ENCODE data around the gene CERK.

CERK gene

DNA sequence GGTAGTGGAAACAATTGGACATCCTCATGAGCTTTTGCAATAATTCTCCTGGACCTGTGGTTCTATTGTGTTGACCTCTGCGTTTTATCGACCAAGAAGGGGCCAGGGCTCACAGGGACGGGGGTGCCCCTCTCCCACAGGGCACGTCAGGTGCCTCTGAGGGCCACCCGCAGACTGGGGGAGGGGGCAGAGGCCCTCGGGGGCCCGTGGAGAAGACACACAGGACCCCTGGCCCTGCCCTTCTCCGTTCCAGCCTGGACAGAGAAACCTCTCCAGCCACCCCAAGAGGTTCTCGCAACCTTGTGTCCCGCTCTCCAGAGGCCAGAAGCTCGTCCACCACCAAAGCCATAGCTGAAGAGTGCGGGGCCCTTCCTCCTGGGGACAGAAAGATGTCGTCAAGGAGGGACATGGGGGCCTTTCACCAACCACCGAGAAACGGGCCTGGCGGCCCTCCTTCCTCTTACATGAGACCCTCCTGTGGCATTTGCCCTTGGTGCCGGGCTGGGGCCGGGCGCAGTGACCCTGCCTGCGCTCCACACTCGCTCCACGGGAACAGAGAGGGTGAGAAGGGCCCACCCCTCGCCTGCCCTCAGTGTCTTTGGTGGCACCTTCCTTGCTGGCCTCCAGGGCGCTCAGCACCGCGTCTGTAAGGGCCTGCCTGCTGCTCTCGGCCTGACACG, 60.6 kb downstream of the CERK start:
- Histone ChIP-seq H3K4me3 (ENCODE audit: low read length) (no peak overlapping the region), H3K4me1 (ENCODE audit: insufficient read depth, low read length) (no peaks in the 10 kb centered on the region), H3K9me3 (ENCODE audit: low read length) (no peaks in the 10 kb centered on the region), H3K36me3 (ENCODE audit: insufficient read depth, low read length) (peaks cover 5% of the 10 kb centered on the region), H3K27me3 (ENCODE audit: insufficient read depth, low read length) (no peaks in the 10 kb centered on the region), H2AFZ (ENCODE audit: low read depth, low read length) (no peak overlapping the region)

- H2AFZ ChIP-seq (ENCODE audit: low read depth, low read length) = no peak overlapping the region
- H3K27me3 ChIP-seq (ENCODE audit: insufficient read depth, low read length) = no peaks in the 10 kb centered on the region
- no peak overlapping the region for H3K4me3 ChIP-seq (ENCODE audit: low read length)
- H3K4me1 ChIP-seq (ENCODE audit: insufficient read depth, low read length) = no peaks in the 10 kb centered on the region
- peaks cover 5% of the 10 kb centered on the region for H3K36me3 ChIP-seq (ENCODE audit: insufficient read depth, low read length)
- H3K9me3 ChIP-seq (ENCODE audit: low read length) = no peaks in the 10 kb centered on the region
Observed at GRCh38 chr22:46676881-46677280, 61.2 kb downstream of the CERK start.

GRCh38 chr22:46676479-46676878, 61.6 kb downstream of the CERK start:
- H3K4me1 ChIP-seq (ENCODE audit: insufficient read depth, low read length) = no peaks in the 10 kb centered on the region
- no peak overlapping the region for H2AFZ ChIP-seq (ENCODE audit: low read depth, low read length)
- no peaks in the 10 kb centered on the region for H3K9me3 ChIP-seq (ENCODE audit: low read length)
- H3K36me3 ChIP-seq (ENCODE audit: insufficient read depth, low read length) = peaks cover 5% of the 10 kb centered on the region
- H3K4me3 ChIP-seq (ENCODE audit: low read length) = no peak overlapping the region
- no peaks in the 10 kb centered on the region for H3K27me3 ChIP-seq (ENCODE audit: insufficient read depth, low read length)

- Histone ChIP-seq H3K4me1 (ENCODE audit: insufficient read depth, low read length) (no peaks in the 10 kb centered on the region), H2AFZ (ENCODE audit: low read depth, low read length) (no peak overlapping the region), H3K36me3 (ENCODE audit: insufficient read depth, low read length) (peaks cover 5% of the 10 kb centered on the region), H3K9me3 (ENCODE audit: low read length) (no peaks in the 10 kb centered on the region), H3K4me3 (ENCODE audit: low read length) (no peak overlapping the region), H3K27me3 (ENCODE audit: insufficient read depth, low read length) (no peaks in the 10 kb centered on the region)
Observed at GRCh38 chr22:46675938-46676337, 62.1 kb downstream of the CERK start.

DNA sequence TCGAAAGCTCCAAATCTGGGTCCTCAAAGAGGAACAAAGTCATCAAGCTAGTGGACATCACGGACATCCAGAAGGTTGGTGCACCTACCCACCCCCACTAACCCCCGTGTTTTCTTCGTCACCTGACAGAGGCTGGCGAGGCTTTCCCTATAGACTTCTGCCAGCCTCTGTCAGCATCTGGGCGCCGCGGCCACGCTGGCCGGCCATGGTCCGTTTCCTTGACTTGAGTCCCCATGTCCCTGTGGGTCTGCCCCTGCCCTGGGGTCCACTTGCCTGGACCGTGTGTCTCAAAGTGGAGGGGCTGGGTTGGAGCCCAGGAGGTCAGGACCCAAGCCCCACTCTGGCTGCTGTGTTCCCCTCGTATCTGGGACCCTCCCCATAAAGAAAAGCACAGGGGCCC, 62.6 kb downstream of the CERK start:
- Histone ChIP-seq H3K36me3 (ENCODE audit: insufficient read depth, low read length) (peaks cover 5% of the 10 kb centered on the region), H3K4me3 (ENCODE audit: low read length) (no peak overlapping the region), H3K4me1 (ENCODE audit: insufficient read depth, low read length) (no peaks in the 10 kb centered on the region), H3K27me3 (ENCODE audit: insufficient read depth, low read length) (no peaks in the 10 kb centered on the region), H3K9me3 (ENCODE audit: low read length) (no peaks in the 10 kb centered on the region), H2AFZ (ENCODE audit: low read depth, low read length) (no peak overlapping the region)

DNA sequence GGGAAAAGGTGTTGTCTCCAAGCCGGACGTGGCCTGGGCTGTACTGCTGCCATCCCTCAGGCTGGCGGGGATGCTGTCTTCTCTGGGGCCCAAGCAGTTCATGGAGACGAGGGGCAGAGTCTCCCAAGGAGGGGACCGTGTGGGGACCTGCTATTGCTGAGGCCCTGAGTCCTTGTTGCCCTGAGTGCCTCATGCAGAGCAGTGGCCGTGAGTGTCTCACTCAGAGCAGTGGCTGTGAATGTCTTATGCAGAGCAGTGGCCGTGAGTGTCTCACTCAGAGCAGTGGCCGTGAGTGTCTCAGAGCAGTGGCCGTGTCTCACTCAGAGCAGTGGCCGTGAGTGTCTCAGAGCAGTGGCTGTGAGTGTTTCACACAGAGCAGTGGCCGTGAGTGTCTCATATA, 63.1 kb downstream of the CERK start:
- Histone ChIP-seq H3K27me3 (ENCODE audit: insufficient read depth, low read length) (no peaks in the 10 kb centered on the region), H3K4me1 (ENCODE audit: insufficient read depth, low read length) (peaks cover 5% of the 10 kb centered on the region), H3K9me3 (ENCODE audit: low read length) (no peaks in the 10 kb centered on the region), H3K4me3 (ENCODE audit: low read length) (no peak overlapping the region), H2AFZ (ENCODE audit: low read depth, low read length) (no peak overlapping the region), H3K36me3 (ENCODE audit: insufficient read depth, low read length) (peaks cover 5% of the 10 kb centered on the region)

DNA sequence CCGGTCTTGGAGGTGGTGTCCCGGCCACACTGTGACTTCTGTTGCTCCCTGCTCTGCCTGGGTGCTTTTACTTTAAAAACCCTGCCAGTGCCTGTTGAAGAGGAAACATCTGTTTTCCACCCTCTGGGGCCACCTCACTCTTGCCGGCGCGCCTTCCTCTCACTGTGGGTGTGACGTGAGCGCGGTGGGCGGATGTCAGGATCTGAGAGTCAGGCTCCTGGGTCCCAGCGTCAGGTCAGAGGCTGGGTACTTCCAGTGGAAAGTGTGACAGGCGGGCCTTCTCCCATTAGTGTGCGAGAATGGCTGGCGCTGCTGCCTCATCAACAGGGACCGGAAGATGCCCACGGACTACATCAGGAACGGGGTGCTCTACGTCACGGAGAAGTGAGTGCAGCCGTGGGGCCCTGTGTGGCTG, 63.7 kb downstream of the CERK start:
- Histone ChIP-seq H3K36me3 (ENCODE audit: insufficient read depth, low read length) (peaks cover 5% of the 10 kb centered on the region), H3K4me1 (ENCODE audit: insufficient read depth, low read length) (peaks cover 8% of the 10 kb centered on the region), H3K27me3 (ENCODE audit: insufficient read depth, low read length) (no peaks in the 10 kb centered on the region), H2AFZ (ENCODE audit: low read depth, low read length) (no peak overlapping the region), H3K9me3 (ENCODE audit: low read length) (no peaks in the 10 kb centered on the region), H3K4me3 (ENCODE audit: low read length) (no peak overlapping the region)

DNA sequence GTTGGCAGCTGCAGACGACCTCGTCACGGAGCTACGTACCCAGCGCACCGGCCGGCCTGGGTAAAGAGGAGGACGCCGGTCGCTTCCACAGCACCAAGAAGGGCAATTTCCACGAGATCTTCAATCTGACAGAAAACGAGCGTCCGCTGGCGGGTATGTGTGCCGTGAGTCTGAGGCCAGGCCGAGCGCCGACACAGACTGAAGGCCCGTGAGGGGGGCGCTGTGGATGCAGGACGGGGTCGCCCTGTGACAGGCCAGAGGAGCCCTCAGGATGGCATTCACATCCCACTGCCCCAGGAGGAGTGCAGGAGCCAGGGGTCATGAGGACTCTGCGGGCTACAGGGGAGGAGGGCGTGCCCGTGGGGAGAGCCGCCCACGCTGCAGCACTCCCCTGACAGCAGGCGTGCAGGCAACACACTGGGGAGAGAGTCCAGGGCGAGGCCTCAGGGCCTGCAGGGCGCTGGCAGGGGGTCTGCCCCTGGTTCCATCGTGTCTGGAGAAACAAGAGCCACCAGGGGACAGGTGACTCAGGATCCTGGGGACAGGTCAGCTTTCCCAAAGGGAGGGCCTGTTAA, 64.3 kb downstream of the CERK start:
- H3K4me1 ChIP-seq (ENCODE audit: insufficient read depth, low read length) = peaks cover 8% of the 10 kb centered on the region
- no peak overlapping the region for H2AFZ ChIP-seq (ENCODE audit: low read depth, low read length)
- H3K36me3 ChIP-seq (ENCODE audit: insufficient read depth, low read length) = peaks cover 9% of the 10 kb centered on the region
- no peak overlapping the region for H3K4me3 ChIP-seq (ENCODE audit: low read length)
- no peaks in the 10 kb centered on the region for H3K27me3 ChIP-seq (ENCODE audit: insufficient read depth, low read length)
- no peaks in the 10 kb centered on the region for H3K9me3 ChIP-seq (ENCODE audit: low read length)

DNA sequence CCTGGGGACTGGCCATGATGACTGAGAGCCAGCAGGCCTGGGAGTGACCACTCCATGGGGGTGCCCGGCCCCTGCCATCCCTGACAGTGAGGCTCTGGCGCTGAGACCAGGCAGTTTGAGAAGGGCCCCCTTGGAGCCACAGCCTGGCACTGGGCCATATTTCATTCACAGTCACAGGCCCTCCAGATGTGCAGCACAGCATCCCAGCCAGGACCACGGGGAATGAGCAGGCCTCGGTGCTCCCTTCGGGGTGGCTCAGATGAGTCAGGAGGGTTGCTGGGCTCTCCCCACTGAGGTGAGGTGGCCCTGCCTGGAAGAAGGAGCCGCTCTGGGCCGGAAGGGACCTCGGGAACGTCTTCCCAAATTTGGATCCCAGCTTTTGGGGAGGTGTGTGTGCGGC, 64.8 kb downstream of the CERK start:
- Histone ChIP-seq H2AFZ (ENCODE audit: low read depth, low read length) (no peak overlapping the region), H3K27me3 (ENCODE audit: insufficient read depth, low read length) (no peaks in the 10 kb centered on the region), H3K36me3 (ENCODE audit: insufficient read depth, low read length) (peaks cover 10% of the 10 kb centered on the region), H3K4me1 (ENCODE audit: insufficient read depth, low read length) (peaks cover 8% of the 10 kb centered on the region), H3K9me3 (ENCODE audit: low read length) (no peaks in the 10 kb centered on the region), H3K4me3 (ENCODE audit: low read length) (no peak overlapping the region)

DNA sequence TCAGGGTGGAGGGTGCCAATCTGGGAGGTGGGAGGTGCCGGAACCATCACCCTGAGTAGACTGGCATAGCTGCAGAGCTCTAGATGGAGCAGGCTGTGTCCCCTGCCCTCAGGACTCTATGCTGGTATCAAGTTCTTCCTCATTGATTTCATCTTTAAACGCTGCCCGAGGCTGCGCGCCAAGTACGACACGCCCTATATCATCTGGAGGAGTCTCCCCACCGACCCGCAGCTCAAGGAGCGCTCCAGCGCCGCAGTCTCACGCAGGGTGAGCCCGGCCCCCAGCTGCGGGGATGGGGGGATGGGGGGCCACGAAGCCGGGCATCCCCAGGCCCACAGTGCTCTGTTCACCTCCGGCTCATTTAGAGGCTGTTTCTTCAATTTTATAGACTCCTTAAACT, 65.3 kb downstream of the CERK start:
- H3K4me1 ChIP-seq (ENCODE audit: insufficient read depth, low read length) = peaks cover 8% of the 10 kb centered on the region
- H3K36me3 ChIP-seq (ENCODE audit: insufficient read depth, low read length) = peaks cover 7% of the 10 kb centered on the region
- H2AFZ ChIP-seq (ENCODE audit: low read depth, low read length) = no peak overlapping the region
- no peaks in the 10 kb centered on the region for H3K9me3 ChIP-seq (ENCODE audit: low read length)
- H3K4me3 ChIP-seq (ENCODE audit: low read length) = no peak overlapping the region
- H3K27me3 ChIP-seq (ENCODE audit: insufficient read depth, low read length) = no peaks in the 10 kb centered on the region

DNA sequence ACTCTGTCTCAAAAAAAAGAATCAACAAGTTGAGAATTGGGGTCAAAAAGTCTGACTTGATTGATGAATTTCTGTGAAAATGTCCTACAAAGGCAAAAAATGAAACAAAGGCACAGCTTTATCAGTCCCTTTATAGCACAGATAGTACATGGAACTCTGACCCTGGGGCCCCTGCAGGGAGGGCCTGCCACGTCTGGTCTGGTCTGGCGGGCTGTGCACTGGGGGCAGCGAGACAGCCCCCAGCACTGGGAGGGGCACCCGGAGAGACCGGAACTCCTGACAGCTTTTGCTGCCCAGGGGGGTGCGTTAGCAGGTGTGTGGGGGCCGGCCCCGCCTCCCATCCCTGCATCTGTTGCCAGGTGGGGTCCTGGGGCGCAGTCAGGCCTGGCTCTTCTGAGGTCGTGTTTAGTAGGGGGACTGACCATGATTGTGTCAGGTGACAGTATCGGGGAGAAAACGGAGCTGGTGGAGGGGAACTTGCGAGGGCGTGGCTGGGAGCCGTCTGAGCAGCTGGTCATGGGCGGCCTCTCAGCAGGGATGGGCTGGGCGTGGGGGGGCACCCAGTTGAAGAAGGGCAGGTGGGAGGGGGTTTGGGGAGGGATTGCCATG, 66.1 kb downstream of the CERK start:
- Histone ChIP-seq H3K9me3 (ENCODE audit: low read length) (no peaks in the 10 kb centered on the region), H3K36me3 (ENCODE audit: insufficient read depth, low read length) (peaks cover 6% of the 10 kb centered on the region), H3K4me1 (ENCODE audit: insufficient read depth, low read length) (peaks cover 8% of the 10 kb centered on the region), H2AFZ (ENCODE audit: low read depth, low read length) (no peak overlapping the region), H3K4me3 (ENCODE audit: low read length) (no peak overlapping the region), H3K27me3 (ENCODE audit: insufficient read depth, low read length) (no peaks in the 10 kb centered on the region)

- no peak overlapping the region for H3K4me3 ChIP-seq (ENCODE audit: low read length)
- no peaks in the 10 kb centered on the region for H3K27me3 ChIP-seq (ENCODE audit: insufficient read depth, low read length)
- peaks cover 8% of the 10 kb centered on the region for H3K4me1 ChIP-seq (ENCODE audit: insufficient read depth, low read length)
- H2AFZ ChIP-seq (ENCODE audit: low read depth, low read length) = no peak overlapping the region
- peaks cover 16% of the 10 kb centered on the region for H3K36me3 ChIP-seq (ENCODE audit: insufficient read depth, low read length)
- no peaks in the 10 kb centered on the region for H3K9me3 ChIP-seq (ENCODE audit: low read length)
Observed at GRCh38 chr22:46669201-46669600, 68.9 kb downstream of the CERK start.

DNA sequence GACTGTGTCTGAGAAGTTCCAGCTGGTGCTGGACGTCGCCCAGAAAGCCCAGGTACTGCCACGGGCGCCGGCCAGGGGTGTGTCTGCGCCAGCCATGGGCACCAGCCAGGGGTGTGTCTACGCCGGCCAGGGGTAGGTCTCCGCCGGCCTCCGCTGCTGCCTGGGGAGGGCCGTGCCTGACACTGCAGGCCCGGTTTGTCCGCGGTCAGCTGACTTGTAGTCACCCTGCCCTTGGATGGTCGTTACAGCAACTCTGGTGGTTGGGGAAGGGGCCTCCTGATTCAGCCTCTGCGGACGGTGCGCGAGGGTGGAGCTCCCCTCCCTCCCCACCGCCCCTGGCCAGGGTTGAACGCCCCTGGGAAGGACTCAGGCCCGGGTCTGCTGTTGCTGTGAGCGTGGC, 69.9 kb downstream of the CERK start:
- Histone ChIP-seq H3K9me3 (ENCODE audit: low read length) (no peaks in the 10 kb centered on the region), H3K36me3 (ENCODE audit: insufficient read depth, low read length) (peaks cover 18% of the 10 kb centered on the region), H3K4me1 (ENCODE audit: insufficient read depth, low read length) (peaks cover 8% of the 10 kb centered on the region)

More for the DNA sequence above, 69.9 kb downstream of the CERK start:
- H2AFZ ChIP-seq (ENCODE audit: low read depth, low read length) = no peak overlapping the region
- no peaks in the 10 kb centered on the region for H3K27me3 ChIP-seq (ENCODE audit: insufficient read depth, low read length)
- no peak overlapping the region for H3K4me3 ChIP-seq (ENCODE audit: low read length)

All from neuron (in vitro differentiated cells).